ENCODE results near the gene RSU1.

The RSU1 gene

GRCh38 chr10:16674147-16674703 lies 143.0 kb downstream of the RSU1 start:
- DNase-seq (ENCODE audit: low read depth), result no peak

DNA sequence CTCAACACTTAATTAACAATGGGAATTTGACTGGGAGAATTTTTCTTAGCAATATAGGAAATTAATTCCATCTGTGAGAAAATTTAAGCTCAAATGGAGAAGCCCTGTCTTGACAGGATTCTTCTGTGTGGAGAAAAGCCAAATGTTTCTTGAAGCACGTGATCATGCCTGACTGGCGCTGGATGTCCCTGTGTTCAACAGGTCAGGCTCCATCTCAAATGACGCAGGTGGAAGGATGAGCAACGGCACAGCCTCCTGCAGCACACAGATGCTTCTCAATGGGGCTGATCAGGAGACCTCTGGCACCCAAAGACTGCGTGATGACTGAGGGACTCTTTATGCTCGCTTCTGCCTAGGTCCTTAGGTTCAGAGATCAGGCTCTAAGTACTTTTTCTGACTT lies 143.8 kb downstream of the RSU1 start:
- DNase-seq (ENCODE audit: low read depth), result no peak

GRCh38 chr10:16663444-16663843 lies 153.8 kb downstream of the RSU1 start:
- DNase-seq (ENCODE audit: low read depth), result no peak

DNA sequence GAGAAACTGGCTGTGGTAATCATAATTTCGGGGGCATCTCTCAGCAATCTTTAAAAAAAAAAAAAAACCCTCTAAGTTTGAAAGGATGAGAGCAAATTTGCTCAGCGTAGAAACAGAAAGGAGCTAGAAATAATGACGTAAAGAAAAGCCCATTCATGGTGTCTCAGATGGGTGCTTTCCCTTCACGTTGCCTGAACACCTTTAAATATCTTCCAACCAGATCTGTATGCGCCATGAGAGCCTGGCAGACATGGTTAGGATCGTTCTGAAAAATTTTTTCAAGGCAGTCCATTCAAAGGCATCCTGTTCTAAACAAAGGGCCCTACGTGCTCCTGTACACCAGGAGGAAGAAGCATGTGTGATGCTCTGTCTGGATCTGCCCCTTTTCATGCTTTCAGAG lies 154.3 kb downstream of the RSU1 start:
- DNase-seq (ENCODE audit: low read depth), result no peak

DNA sequence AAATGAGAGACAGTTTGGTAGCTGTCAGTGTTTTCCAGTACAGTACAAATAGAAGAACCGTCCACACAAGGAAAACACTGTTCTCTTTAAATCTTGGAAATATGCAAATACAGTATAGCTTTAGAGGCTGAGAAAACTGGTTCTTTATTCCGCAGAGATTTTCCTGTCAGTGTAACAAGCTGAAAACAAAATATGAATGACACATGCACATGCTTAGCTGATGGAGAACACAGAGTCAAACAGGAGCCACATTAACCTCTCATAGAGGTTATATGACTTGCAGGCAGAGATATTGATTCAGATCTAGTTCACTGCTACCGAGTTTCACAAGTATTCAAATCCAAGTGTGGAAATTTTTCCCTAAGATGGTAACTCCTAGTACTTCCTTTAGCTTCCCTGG lies 160.3 kb downstream of the RSU1 start:
- no peak for DNase-seq (ENCODE audit: low read depth)

DNA sequence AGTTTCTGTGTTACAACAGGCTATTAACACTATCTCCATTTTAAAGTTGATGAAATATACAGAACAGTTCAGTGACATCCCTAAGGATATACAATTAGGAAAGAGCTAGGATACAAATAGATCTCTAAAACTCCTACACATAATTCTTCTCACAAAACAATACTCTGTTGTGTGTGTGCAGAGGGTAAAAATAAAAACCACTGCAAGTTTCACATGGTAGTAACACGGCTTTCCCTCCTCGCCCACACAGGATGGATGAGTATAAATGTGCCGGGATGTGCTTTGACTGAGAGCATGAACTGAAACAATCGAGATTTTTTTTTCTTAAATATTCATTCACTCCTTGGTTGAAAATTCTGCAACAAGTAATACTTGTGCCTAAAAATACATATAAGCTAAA lies 164.0 kb downstream of the RSU1 start:
- no peak for DNase-seq (ENCODE audit: low read depth)

DNA sequence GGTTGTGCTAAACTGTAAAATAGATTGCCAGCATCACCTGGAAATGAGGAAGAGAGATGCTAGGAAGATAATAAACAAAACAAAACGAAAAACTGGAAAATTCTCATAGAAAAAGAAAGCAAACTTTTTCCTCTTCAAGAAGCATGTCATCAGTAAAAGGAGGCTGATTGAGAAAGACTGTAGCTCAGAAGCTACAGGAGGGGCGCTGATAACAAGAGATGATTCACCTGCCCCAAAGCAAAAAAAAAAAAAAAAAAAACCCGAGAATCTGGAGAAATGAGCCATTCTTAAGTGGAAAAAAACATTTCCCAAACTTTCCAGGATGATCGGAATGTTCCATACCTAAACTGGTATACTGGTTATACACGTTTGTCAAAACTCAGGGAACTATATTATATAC lies 165.1 kb downstream of the RSU1 start:
- no peak for DNase-seq (ENCODE audit: low read depth)

DNA sequence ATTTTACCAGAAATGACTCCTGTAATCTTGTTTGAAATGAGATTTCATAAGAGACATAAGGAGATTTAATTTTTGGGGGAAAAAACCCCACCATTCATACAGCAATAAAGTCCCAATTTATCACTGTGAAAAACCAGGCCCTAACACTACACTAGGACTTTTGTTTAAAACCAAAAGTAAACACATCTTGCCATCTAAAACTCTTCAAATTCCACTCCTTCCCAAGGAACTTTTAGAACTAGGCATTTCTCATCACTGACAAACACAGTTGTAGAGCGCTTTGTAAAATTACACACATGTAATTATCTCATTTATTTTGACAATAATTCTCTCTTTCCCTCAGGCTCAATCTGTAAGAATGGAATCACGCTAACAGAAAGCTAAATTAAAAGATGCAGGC lies 167.5 kb downstream of the RSU1 start:
- DNase-seq (ENCODE audit: low read depth), result no peak

DNA sequence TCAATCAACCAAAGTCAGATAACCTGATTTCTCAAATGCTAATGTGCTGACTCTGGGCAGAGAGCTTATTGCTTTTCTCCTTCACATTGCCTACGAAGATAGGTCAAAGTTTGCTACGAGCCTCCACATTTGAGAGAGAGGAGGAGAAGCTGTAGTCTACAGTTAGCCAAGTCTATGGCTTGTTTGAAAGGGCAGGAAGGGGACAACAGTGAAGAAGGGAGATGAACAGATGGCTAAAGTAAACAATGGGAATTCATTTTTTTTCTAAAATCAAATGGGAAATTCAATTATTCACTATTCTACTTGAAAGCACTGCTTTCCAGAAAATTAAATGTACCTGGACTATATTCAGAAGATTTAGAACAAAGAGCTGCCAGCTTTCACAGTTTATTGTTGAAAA lies 168.9 kb downstream of the RSU1 start:
- no peak for DNase-seq (ENCODE audit: low read depth)

GRCh38 chr10:16646181-16647059 lies 170.8 kb downstream of the RSU1 start:
- no peak for DNase-seq (ENCODE audit: low read depth)

DNA sequence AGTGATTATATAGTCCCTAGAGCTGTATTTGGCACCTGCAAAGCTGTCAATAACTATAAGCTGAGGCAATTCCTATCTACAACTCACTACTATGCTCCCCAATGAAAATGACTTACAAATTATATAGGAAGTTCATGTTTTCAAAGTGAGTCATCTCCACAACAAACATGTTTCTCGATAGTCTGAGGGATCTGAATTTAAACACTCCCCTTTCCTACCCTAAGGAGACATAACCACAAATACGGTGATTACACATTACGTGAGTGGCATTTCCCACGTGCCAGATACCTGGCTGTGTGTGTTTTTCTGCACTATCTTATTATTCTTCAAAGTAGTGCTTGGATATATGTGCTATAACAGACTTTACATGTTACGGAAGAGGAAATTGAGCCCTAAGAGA lies 173.1 kb downstream of the RSU1 start:
- no peak for DNase-seq (ENCODE audit: low read depth)

DNA sequence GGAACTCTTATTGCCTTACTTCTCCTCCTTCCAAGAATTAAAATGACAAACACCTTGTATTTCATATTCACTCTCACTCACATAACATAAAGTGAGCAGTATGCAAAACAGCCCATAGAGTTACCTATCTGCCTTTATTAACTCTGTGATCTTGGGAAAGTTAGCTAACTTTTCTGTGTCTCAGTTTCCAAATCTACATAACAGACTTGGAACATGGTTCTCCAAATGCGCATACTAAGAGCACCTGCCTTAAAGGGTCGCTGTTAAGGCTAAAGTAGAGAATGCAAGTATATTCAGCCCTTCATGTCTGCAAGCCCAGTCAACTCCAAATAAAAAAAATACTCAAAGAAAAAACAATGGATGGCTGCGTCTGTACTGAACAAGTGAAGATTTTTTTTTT lies 173.7 kb downstream of the RSU1 start:
- DNase-seq (ENCODE audit: low read depth), result no peak

GRCh38 chr10:16640153-16640552 lies 177.1 kb downstream of the RSU1 start:
- DNase-seq (ENCODE audit: low read depth), result no peak

DNA sequence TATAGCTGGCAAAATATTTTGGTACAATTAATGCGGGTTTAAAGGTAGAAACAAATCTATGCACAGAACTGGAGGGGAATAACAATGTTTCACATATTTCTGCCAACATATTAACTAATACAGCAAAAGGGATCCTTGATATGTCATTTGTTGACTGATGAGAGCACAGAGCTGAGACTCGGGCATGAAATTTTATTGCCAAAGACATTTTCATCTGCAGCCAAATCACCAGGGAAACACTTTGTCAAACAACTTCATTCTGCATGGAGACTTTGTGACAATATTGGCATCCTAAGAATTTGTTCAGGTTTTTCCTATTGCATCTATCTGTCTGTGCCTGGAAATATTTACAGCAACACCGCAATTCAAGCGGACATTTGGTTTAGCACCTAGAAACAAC lies 177.8 kb downstream of the RSU1 start:
- DNase-seq (ENCODE audit: low read depth), result no peak

- no peak for DNase-seq (ENCODE audit: low read depth)
Observed at GRCh38 chr10:16632996-16633395, 184.2 kb downstream of the RSU1 start.

DNA sequence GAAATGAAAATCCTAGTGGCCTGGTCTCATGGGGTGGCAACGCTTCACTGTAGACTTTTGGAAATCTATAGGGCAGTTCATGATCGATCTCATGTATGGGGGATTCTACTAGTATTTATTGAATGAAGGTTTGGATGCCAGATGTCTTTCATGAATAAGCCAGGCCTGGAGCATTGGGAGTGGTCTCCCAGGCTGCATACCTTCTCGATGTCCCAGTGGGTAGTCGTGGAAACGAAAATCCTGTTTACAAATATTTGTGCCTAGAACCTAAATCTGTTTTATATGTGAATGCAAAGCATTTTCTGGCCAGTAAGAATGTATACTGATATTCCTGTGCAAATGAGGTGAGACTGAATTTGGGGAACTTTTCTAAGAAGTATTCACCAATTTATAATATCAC lies 190.5 kb downstream of the RSU1 start:
- DNase-seq (ENCODE audit: low read depth), result no peak

- no peak for DNase-seq (ENCODE audit: low read depth)
Observed at GRCh38 chr10:16612981-16613355, 204.3 kb downstream of the RSU1 start.

- DNase-seq (ENCODE audit: low read depth), result peak; percentile 17
Observed at GRCh38 chr10:16612115-16612980, 204.9 kb downstream of the RSU1 start.

DNA sequence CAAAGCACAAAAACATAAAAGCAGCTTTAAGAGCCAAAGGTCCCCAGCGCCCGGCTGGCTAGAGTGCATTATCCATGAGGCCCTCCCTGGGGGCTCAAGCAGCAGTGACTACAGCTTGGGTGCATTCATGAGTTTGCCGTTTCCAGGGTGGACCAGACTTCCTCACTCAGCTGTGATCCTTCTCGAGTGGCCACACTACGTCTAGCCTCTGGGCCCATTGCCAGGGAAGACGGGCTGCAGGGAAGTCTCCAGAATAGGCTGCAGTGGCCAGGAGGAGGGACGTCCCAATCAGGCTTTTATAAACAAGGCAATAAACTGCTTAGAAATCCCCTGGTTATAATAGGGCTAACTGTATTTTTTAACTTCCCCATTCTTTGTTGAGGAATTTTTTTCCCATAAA lies 206.2 kb downstream of the RSU1 start:
- no peak for DNase-seq (ENCODE audit: low read depth)

GRCh38 chr10:16609211-16609610 lies 208.0 kb downstream of the RSU1 start:
- DNase-seq (ENCODE audit: low read depth), result no peak

DNA sequence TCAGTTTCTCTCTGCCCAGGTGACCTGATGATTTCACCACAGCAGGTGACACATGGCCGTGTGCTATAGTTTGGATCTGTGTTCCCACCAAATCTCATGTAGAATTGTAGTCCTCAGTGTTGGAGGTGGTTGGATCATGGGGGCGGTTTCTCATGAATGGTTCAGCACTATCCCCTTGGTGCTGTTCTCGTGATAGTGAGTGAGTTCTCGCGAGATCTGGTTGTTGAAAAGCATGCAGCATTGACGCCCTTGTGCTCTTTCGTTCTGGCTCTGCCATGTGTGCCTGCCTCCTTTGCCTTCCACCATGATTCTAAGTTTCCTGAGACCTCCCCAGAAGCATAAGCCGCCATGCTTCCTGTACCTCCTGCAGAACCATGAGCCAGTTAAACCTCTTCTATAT lies 210.3 kb downstream of the RSU1 start:
- DNase-seq (ENCODE audit: low read depth), result no peak

- no peak for DNase-seq (ENCODE audit: low read depth)
Observed at GRCh38 chr10:16606421-16606820, 210.8 kb downstream of the RSU1 start.

- DNase-seq (ENCODE audit: low read depth), result no peak
Observed at GRCh38 chr10:16603308-16603707, 213.9 kb downstream of the RSU1 start.

All from stromal cell of bone marrow (primary cell).